ENCODE results near the gene SLC26A8. TPM values are rescaled to one million over a fixed set of nuclear protein-coding genes. Genes with fewer than 3 reads are reported as not detected.
"Not testable (repeated sequence)": the region's sequence is repeated elsewhere in the genome, so short reads cannot be mapped to it uniquely, and the experiment has no call there.

Gene SLC26A8
- polyA plus RNA-seq, 3 donors: 0.52 to 1.7 (median 1.5) TPM

DNA sequence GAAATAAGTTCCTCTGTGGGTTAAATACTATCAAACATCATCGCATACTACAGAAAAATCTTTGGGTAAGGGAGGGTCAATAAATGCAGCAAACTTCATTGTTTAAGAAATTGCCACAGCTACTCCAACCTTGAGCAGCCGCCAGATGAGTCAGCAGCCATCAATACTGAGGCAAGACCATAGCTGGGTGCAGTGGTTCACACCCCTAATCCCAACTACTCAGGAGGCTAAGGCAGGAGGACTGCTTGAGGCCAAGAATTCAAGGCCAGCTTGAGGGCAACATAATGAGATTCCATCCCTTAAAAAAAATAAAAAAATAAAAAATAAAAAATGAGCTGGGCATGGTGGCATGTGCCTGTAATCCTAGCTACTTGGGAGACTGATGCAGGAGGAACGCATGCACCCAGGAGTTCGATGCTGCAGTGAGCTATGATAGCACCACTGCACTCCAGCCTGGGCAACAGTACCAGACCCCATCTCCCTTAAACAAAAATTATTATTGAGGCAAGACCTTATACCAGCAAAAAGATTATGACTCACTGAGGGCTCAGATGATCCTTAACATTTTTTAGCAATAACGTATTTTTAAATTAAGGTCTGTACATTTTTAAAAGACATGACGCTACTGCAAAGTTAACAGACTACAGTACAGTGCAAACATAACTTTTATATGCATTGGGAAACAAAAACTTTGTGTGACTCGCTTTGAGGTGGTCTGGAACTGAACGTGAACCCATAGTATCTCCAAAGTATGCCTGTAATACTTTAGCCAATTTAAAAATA is 112.4 kb downstream of the SLC26A8 start:
- Histone ChIP-seq H2AFZ (ENCODE audit: insufficient read depth, low read depth, low read length, poor library complexity, severe bottlenecking) (no peak overlapping the region), H3K4me3 (replicated peaks in 1 of 3; ENCODE audit: low read depth in 2 of 3, low read length in 3 of 3) (no peak overlapping the region), H3K4me2 (replicated peaks; ENCODE audit: extremely low read depth, low read length, poor library complexity, severe bottlenecking) (no peak overlapping the region), H3K27me3 (ENCODE audit: control insufficient read depth in 2 of 2, insufficient read depth in 2 of 2, low read length in 2 of 2) (no peaks in the 10 kb centered on the region), H3K9me3 (replicated peaks in 1 of 2; ENCODE audit: control insufficient read depth in 1 of 2, insufficient read depth in 1 of 2, low read length in 2 of 2) (peaks cover 22 to 25% of the 10 kb centered on the region in 2 donors), H3K79me2 (ENCODE audit: insufficient read depth, low read length) (peaks cover 91% of the 10 kb centered on the region), H3K4me1 (ENCODE audit: control insufficient read depth in 1 of 2, insufficient read depth in 2 of 2, low read length in 2 of 2) (peaks cover 0 to under 1% of the 10 kb centered on the region in 2 donors), H4K20me1 (ENCODE audit: insufficient read depth, low read length) (no peaks in the 10 kb centered on the region), H3K36me3 (replicated peaks in 1 of 2; ENCODE audit: control insufficient read depth in 1 of 2, insufficient read depth in 2 of 2, low read length in 2 of 2) (peaks cover 20 to 86% of the 10 kb centered on the region in 2 donors), H3K9ac (ENCODE audit: insufficient read depth, low read length, poor library complexity, severe bottlenecking) (no peak overlapping the region), H3K27ac (ENCODE audit: low read depth in 1 of 2, low read length in 2 of 2) (no peak overlapping the region)
- no peak for TF ChIP-seq CTCF (IDR thresholded peaks at IDR 0.05)
- intact Hi-C loops (cut with micrococcal nuclease): no loop called here
- Mint-ChIP-seq H3K9me3 (peaks cover 22 to 36% (median 28%) of the 10 kb centered on the region in 7 donors), H3K4me1 (peaks cover 5% of the 10 kb centered on the region), H3K4me3 (no peak overlapping the region), H3K27me3 (ENCODE audit: low read depth in 3 of 3) (no peaks in the 10 kb centered on the region), H3K36me3 (peaks cover 54 to 81% of the 10 kb centered on the region in 2 donors), H3K27ac (no peak overlapping the region)
- DNase-seq: no peak
- WGBS (ENCODE audit: insufficient coverage): 93% methylated on average over 2 of the region's 8 CpGs

DNA sequence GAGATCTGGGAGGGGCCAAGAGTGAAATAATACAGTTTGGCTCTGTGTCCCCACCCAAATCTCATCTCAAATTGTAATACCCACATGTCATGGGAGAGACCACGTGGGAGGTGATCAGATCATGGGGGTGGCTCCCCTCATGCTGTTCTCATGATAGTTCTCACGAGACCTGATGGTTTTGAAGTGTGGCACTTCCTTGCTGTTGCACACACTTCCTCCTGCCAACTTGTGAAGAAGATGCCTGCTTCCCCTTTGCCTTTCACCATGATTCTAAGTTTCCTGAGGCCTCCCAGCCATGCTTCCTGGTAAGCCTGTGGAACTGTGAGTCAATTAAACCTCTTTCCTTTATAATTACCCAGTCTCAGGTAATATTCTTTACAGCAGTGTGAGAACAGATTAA is 114.9 kb downstream of the SLC26A8 start:
- 20% methylated on average over 1 of the region's 2 CpGs for WGBS (ENCODE audit: insufficient coverage)
- H3K9ac ChIP-seq (ENCODE audit: insufficient read depth, low read length, poor library complexity, severe bottlenecking); intact Hi-C loops (cut with micrococcal nuclease); H3K4me3 ChIP-seq (replicated peaks in 1 of 3; ENCODE audit: low read depth in 2 of 3, low read length in 3 of 3); H3K4me3 Mint-ChIP-seq; H3K4me2 ChIP-seq (replicated peaks; ENCODE audit: extremely low read depth, low read length, poor library complexity, severe bottlenecking); H2AFZ ChIP-seq (ENCODE audit: insufficient read depth, low read depth, low read length, poor library complexity, severe bottlenecking); H3K27me3 ChIP-seq (ENCODE audit: control insufficient read depth in 2 of 2, insufficient read depth in 2 of 2, low read length in 2 of 2); H3K27me3 Mint-ChIP-seq (ENCODE audit: low read depth in 3 of 3); H4K20me1 ChIP-seq (ENCODE audit: insufficient read depth, low read length); H3K4me1 ChIP-seq (ENCODE audit: control insufficient read depth in 1 of 2, insufficient read depth in 2 of 2, low read length in 2 of 2); H3K4me1 Mint-ChIP-seq: not testable (repeated sequence)
- H3K27ac Mint-ChIP-seq: peak overlapping the region in 2 of 7 donors; percentile 16 to 83
- H3K79me2 ChIP-seq (ENCODE audit: insufficient read depth, low read length): peaks cover 92% of the 10 kb centered on the region
- peaks cover 22 to 25% of the 10 kb centered on the region in 2 donors for H3K9me3 ChIP-seq (replicated peaks in 1 of 2; ENCODE audit: control insufficient read depth in 1 of 2, insufficient read depth in 1 of 2, low read length in 2 of 2)
- peaks cover 51 to 68% of the 10 kb centered on the region in 2 donors for H3K36me3 Mint-ChIP-seq
- H3K27ac ChIP-seq (ENCODE audit: low read depth in 1 of 2, low read length in 2 of 2): peak overlapping the region in 1 of 2 donors; percentile 31
- H3K36me3 ChIP-seq (replicated peaks in 1 of 2; ENCODE audit: control insufficient read depth in 1 of 2, insufficient read depth in 2 of 2, low read length in 2 of 2): peaks cover 13 to 84% of the 10 kb centered on the region in 2 donors
- peaks cover 22 to 36% (median 28%) of the 10 kb centered on the region in 7 donors for H3K9me3 Mint-ChIP-seq
- peak; percentile 10 to 16 (median 15) for DNase-seq

DNA sequence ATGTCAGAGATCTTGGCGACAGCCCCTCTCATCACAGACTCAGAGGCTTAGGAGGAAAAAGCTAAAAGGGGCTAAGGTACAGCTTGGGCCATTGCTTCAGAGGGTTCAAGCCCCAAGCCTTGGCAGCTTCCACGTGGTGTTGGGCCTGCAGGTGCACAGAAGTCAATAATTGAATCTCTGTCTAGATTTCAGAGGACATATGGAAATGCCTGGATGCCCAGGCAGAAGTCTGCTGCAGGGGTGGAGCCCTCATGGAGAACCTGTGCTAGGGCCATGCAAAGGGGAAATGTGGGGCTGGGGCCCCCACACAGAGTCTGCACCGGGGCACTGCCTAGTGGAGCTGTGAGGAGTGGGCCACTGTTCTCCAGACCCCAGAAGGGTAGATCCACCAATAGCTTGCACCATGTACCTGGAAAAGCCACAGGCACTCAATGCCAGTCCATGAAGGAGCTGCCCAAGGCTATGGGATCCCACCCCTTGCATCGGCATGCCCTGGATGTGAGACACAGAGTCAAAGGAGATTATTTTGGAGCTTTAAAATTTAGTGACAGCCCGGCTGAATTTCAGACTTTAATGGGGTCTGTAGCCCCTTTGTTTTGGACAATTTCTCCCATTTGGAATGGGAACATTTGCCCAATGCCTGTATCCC is 115.6 kb downstream of the SLC26A8 start:
- H3K27ac Mint-ChIP-seq: not testable (repeated sequence)

More for the DNA sequence above, 115.6 kb downstream of the SLC26A8 start:
- intact Hi-C loops (cut with micrococcal nuclease); H3K4me3 Mint-ChIP-seq; H4K20me1 ChIP-seq (ENCODE audit: insufficient read depth, low read length); H3K4me3 ChIP-seq (replicated peaks in 1 of 3; ENCODE audit: low read depth in 2 of 3, low read length in 3 of 3); DNase-seq; H2AFZ ChIP-seq (ENCODE audit: insufficient read depth, low read depth, low read length, poor library complexity, severe bottlenecking); H3K4me1 Mint-ChIP-seq; H3K27me3 Mint-ChIP-seq (ENCODE audit: low read depth in 3 of 3); H3K9ac ChIP-seq (ENCODE audit: insufficient read depth, low read length, poor library complexity, severe bottlenecking); H3K4me1 ChIP-seq (ENCODE audit: control insufficient read depth in 1 of 2, insufficient read depth in 2 of 2, low read length in 2 of 2); H3K27me3 ChIP-seq (ENCODE audit: control insufficient read depth in 2 of 2, insufficient read depth in 2 of 2, low read length in 2 of 2); H3K4me2 ChIP-seq (replicated peaks; ENCODE audit: extremely low read depth, low read length, poor library complexity, severe bottlenecking): not testable (repeated sequence)
- peaks cover 22 to 36% (median 28%) of the 10 kb centered on the region in 7 donors for H3K9me3 Mint-ChIP-seq
- H3K36me3 Mint-ChIP-seq: peaks cover 52 to 68% of the 10 kb centered on the region in 2 donors
- peaks cover 22 to 25% of the 10 kb centered on the region in 2 donors for H3K9me3 ChIP-seq (replicated peaks in 1 of 2; ENCODE audit: control insufficient read depth in 1 of 2, insufficient read depth in 1 of 2, low read length in 2 of 2)
- H3K36me3 ChIP-seq (replicated peaks in 1 of 2; ENCODE audit: control insufficient read depth in 1 of 2, insufficient read depth in 2 of 2, low read length in 2 of 2): peaks cover 14 to 83% of the 10 kb centered on the region in 2 donors
- WGBS (ENCODE audit: insufficient coverage): 100% methylated on average over 5 of the region's 5 CpGs
- peak overlapping the region in 1 of 2 donors; percentile 31 for H3K27ac ChIP-seq (ENCODE audit: low read depth in 1 of 2, low read length in 2 of 2)
- peaks cover 91% of the 10 kb centered on the region for H3K79me2 ChIP-seq (ENCODE audit: insufficient read depth, low read length)

Measured in CD14-positive monocyte (primary cell).